ENCODE results near the gene FAM32A.

- TF ChIP-seq CTCF (conservative IDR thresholded peaks at IDR 0.05), result no peak
- TF ChIP-seq ZFX (IDR thresholded peaks at IDR 0.05), result no peak
Observed at GRCh38 chr19:16234552-16235445, 49.6 kb downstream of the FAM32A start.
